HEK293T (cell line): ENCODE measurements around the gene PRKAG3.
"Not testable (repeated sequence)": the region's sequence is repeated elsewhere in the genome, so short reads cannot be mapped to it uniquely, and the experiment has no call there.

ENCODE experiments used
- CTCF ChIA-PET: fragments of 350-600 bp; formaldehyde crosslinking; extraction: SDS; loops from one replicate; lab custom pipeline; 2021; ENCODE audit warnings: antibody characterized with exemption, inconsistent platforms; lab: Yijun Ruan, JAX
- POLR2A ChIA-PET: fragments of 350-600 bp; formaldehyde crosslinking; extraction: SDS; loops from one replicate; lab custom pipeline; 2020; ENCODE audit warnings: antibody characterized with exemption, inconsistent platforms; lab: Yijun Ruan, JAX
- DNase-seq: peaks from one replicate; pipeline ENCODE4 v3.0.0; 2012; ENCODE audit warnings: mixed read lengths; ENCODE audit errors: extremely low spot score
- ARNT ChIP-seq: fragments of 450-650 bp; IDR thresholded peaks from 2 replicates; pipeline ENCODE4 v1.6.1; 2017; ENCODE audit warnings: mild to moderate bottlenecking
- BHLHE40 ChIP-seq: fragments of 450-650 bp; IDR thresholded peaks from 2 replicates; pipeline ENCODE4 v1.6.1; 2016; ENCODE audit warnings: mild to moderate bottlenecking, moderate library complexity, borderline replicate concordance
- CTBP1 ChIP-seq: fragments of 450-650 bp; IDR thresholded peaks from 2 replicates; pipeline ENCODE4 v1.6.1; 2016; ENCODE audit warnings: borderline replicate concordance
- ELF4 ChIP-seq: fragments of 450-650 bp; IDR thresholded peaks from 2 replicates; pipeline ENCODE4 v1.6.1; 2017; ENCODE audit warnings: antibody characterized with exemption
- FOXA1 ChIP-seq: fragments of 450-650 bp; IDR thresholded peaks from 2 replicates; pipeline ENCODE4 v1.6.1; 2016; ENCODE audit warnings: mild to moderate bottlenecking
- FOXK2 ChIP-seq: fragments of 450-650 bp; IDR thresholded peaks from 2 replicates; pipeline ENCODE4 v1.6.1; 2016; ENCODE audit warnings: mild to moderate bottlenecking
- FOXM1 ChIP-seq: fragments of 450-650 bp; IDR thresholded peaks from 2 replicates; pipeline ENCODE4 v1.6.1; 2017; ENCODE audit warnings: mild to moderate bottlenecking, borderline replicate concordance
- HDGF ChIP-seq: fragments of 450-650 bp; IDR thresholded peaks from 2 replicates; pipeline ENCODE4 v1.6.1; 2017; ENCODE audit warnings: antibody characterized with exemption, borderline replicate concordance
- L3MBTL2 ChIP-seq: fragments of 450-650 bp; conservative IDR thresholded peaks from 2 replicates; pipeline ENCODE4 v1.6.1; 2016; ENCODE audit warnings: mild to moderate bottlenecking
- LEF1 ChIP-seq: fragments of 450-650 bp; IDR thresholded peaks from 2 replicates; pipeline ENCODE4 v1.6.1; 2017; ENCODE audit warnings: mild to moderate bottlenecking, borderline replicate concordance
- NFRKB ChIP-seq: fragments of 450-650 bp; IDR thresholded peaks from 2 replicates; pipeline ENCODE4 v1.6.1; 2016; ENCODE audit warnings: mild to moderate bottlenecking, moderate library complexity
- PKNOX1 ChIP-seq: fragments of 450-650 bp; IDR thresholded peaks from 2 replicates; pipeline ENCODE4 v1.6.1; 2016
- SP1 ChIP-seq: fragments of 450-650 bp; IDR thresholded peaks from 2 replicates; pipeline ENCODE4 v1.6.1; 2017
- SUZ12 ChIP-seq: fragments of 450-650 bp; IDR thresholded peaks from 2 replicates; pipeline ENCODE4 v1.6.1; 2016; ENCODE audit warnings: mild to moderate bottlenecking
- TARDBP ChIP-seq: fragments of 450-650 bp; IDR thresholded peaks from 2 replicates; pipeline ENCODE4 v1.6.1; 2016
- ZNF384 ChIP-seq: fragments of 450-650 bp; IDR thresholded peaks from 2 replicates; pipeline ENCODE4 v1.6.1; 2016

PRKAG3 gene

GRCh38 chr2:218851286-218851685 lies 19.7 kb upstream of the PRKAG3 start:
- TF ChIP-seq ELF4 (no peak), CTBP1 (no peak), LEF1 (no peak)
- CTCF ChIA-PET: interaction anchor here (1.4 to 3.5 kb wide), 3 partner anchors 47 to 192 kb away, joined by 3 to 21 read pairs (median 6); partner anchors contain the start of genes BCS1L and ZNF142
- DNase-seq: no peak
- POLR2A ChIA-PET: no interaction called here

- POLR2A ChIA-PET: no interaction called here
- CTCF ChIA-PET: interaction anchor here (1.4 to 3.5 kb wide), 3 partner anchors 47 to 192 kb away, joined by 3 to 21 read pairs (median 6); partner anchors contain the start of genes BCS1L and ZNF142
- no peak for TF ChIP-seq PKNOX1
- TF ChIP-seq TARDBP: no peak
- TF ChIP-seq FOXM1: no peak
- no peak for TF ChIP-seq FOXK2
- TF ChIP-seq SP1: no peak
- TF ChIP-seq NFRKB: no peak
- no peak for TF ChIP-seq LEF1
- no peak for DNase-seq
Observed at GRCh38 chr2:218850796-218851195, 19.2 kb upstream of the PRKAG3 start.

GRCh38 chr2:218849721-218850120 lies 18.1 kb upstream of the PRKAG3 start:
- no peak for TF ChIP-seq ZNF384
- TF ChIP-seq FOXA1: no peak
- TF ChIP-seq ARNT: no peak
- TF ChIP-seq ELF4: no peak
- TF ChIP-seq FOXK2: no peak
- no peak for TF ChIP-seq CTBP1
- no peak for TF ChIP-seq SUZ12
- no peak for TF ChIP-seq HDGF
- TF ChIP-seq TARDBP: no peak
- TF ChIP-seq L3MBTL2: no peak
- no peak for TF ChIP-seq FOXM1
- TF ChIP-seq PKNOX1: no peak
- no peak for TF ChIP-seq SP1
- TF ChIP-seq BHLHE40: no peak
- DNase-seq: no peak
- ChIA-PET CTCF (interaction anchor here (1.4 kb wide), 1 partner anchor 163 kb away, joined by 3 read pairs; no protein-coding TSS in a partner anchor), POLR2A (no interaction called here)

- DNase-seq: not testable (repeated sequence)
- POLR2A ChIA-PET: interaction anchor here (0.6 kb wide), 1 partner anchor 97 kb away, joined by 3 read pairs; no protein-coding TSS in a partner anchor
- CTCF ChIA-PET: interaction anchor here (0.5 to 1.4 kb wide), 31 partner anchors 8 to 436 kb away, joined by 3 to 15 read pairs (median 4); partner anchors contain the start of genes BCS1L, RNF25, STK36 and TTLL4
Observed at GRCh38 chr2:218846963-218847362, 15.4 kb upstream of the PRKAG3 start.

- CTCF ChIA-PET: interaction anchor here (1.0 kb wide), 1 partner anchor 113 kb away, joined by 3 read pairs; no protein-coding TSS in a partner anchor
- POLR2A ChIA-PET: not testable (repeated sequence)
Observed at GRCh38 chr2:218844334-218844733, 12.7 kb upstream of the PRKAG3 start.

GRCh38 chr2:218839888-218840287 lies 8.3 kb upstream of the PRKAG3 start:
- CTCF ChIA-PET: no interaction called here
- DNase-seq: no peak
- TF ChIP-seq FOXK2 (no peak), ARNT (no peak)
- POLR2A ChIA-PET: no interaction called here

More at GRCh38 chr2:218844334-218844733, 12.7 kb upstream of the PRKAG3 start:
- DNase-seq: not testable (repeated sequence)

GRCh38 chr2:218839430-218839829 lies 7.8 kb upstream of the PRKAG3 start:
- CTCF ChIA-PET: interaction anchor here (0.7 kb wide), 1 partner anchor 8 kb away, joined by 3 read pairs; no protein-coding TSS in a partner anchor

More at GRCh38 chr2:218839430-218839829, 7.8 kb upstream of the PRKAG3 start:
- POLR2A ChIA-PET: no interaction called here
- no peak for TF ChIP-seq LEF1
- no peak for TF ChIP-seq HDGF
- no peak for TF ChIP-seq BHLHE40
- TF ChIP-seq TARDBP: no peak
- no peak for TF ChIP-seq ELF4
- TF ChIP-seq SUZ12: no peak
- no peak for TF ChIP-seq ARNT
- no peak for TF ChIP-seq NFRKB
- TF ChIP-seq PKNOX1: no peak
- no peak for TF ChIP-seq L3MBTL2
- TF ChIP-seq FOXM1: no peak
- no peak for DNase-seq
